Daoy (cell line): ENCODE measurements around the gene CA5B. TPM values are rescaled to one million over a fixed set of nuclear protein-coding genes. Genes with fewer than 3 reads are reported as not detected.
"Not testable (repeated sequence)": the region's sequence is repeated elsewhere in the genome, so short reads cannot be mapped to it uniquely, and the experiment has no call there.

ENCODE experiments used
- DNase-seq: peaks from one replicate; pipeline ENCODE4 v3.0.0-alpha.2; 2015; ENCODE audit warnings: low read depth
- total RNA-seq: library from RNA; depleted of rRNA; stranded (reverse); fragments of >200 nt; shearing (Covaris generic); gene quantifications from 2 replicates; pipeline ENCODE4 v1.2.3, GENCODE V29; 2014

CA5B gene
- total RNA-seq, 1 experiment from 2014 or later, result 1.0 TPM

GRCh38 chrX:15748841-15749240, 10.8 kb downstream of the CA5B start:
- no peak for DNase-seq

GRCh38 chrX:15749642-15750610, 11.9 kb downstream of the CA5B start:
- peak; percentile 15 for DNase-seq

- DNase-seq, result peak; percentile 17
These were observed 12.6 kb downstream of the CA5B start for GRCh38 chrX:15750611-15751154.

GRCh38 chrX:15751155-15751819, 13.2 kb downstream of the CA5B start:
- peak; percentile 40 for DNase-seq

- no peak for DNase-seq
These were observed 17.0 kb downstream of the CA5B start for GRCh38 chrX:15755091-15755490.

- no peak for DNase-seq
These were observed 20.1 kb downstream of the CA5B start for GRCh38 chrX:15758140-15758539.

- DNase-seq, result not testable (repeated sequence)
These were observed 21.8 kb downstream of the CA5B start for GRCh38 chrX:15759886-15760285.

- peak; percentile 6 for DNase-seq
These were observed 23.6 kb downstream of the CA5B start for GRCh38 chrX:15761564-15762191.

- no peak for DNase-seq
These were observed 31.4 kb downstream of the CA5B start for GRCh38 chrX:15769300-15769954.

- no peak for DNase-seq
These were observed 44.1 kb downstream of the CA5B start for GRCh38 chrX:15781961-15782699.

- DNase-seq, result no peak
These were observed 47.2 kb downstream of the CA5B start for GRCh38 chrX:15785176-15785750.

- DNase-seq, result no peak
These were observed 48.8 kb downstream of the CA5B start for GRCh38 chrX:15786915-15787314.

GRCh38 chrX:15789979-15790768, 52.1 kb downstream of the CA5B start, which contains the start of gene ZRSR2:
ZRSR2 (plus strand) TSS chrX:15790484; CDS start chrX:15790496, 12 bp downstream.
- peak; percentile 83 for DNase-seq

GRCh38 chrX:15790769-15791290, 52.8 kb downstream of the CA5B start:
- DNase-seq, result no peak

GRCh38 chrX:15797707-15798106, 59.6 kb downstream of the CA5B start:
- DNase-seq, result no peak

GRCh38 chrX:15804563-15804962, 66.5 kb downstream of the CA5B start:
- DNase-seq, result no peak

- DNase-seq, result no peak
These were observed 70.2 kb downstream of the CA5B start for GRCh38 chrX:15808254-15808653.

GRCh38 chrX:15812192-15812938, 74.3 kb downstream of the CA5B start:
- no peak for DNase-seq

- DNase-seq, result no peak
These were observed 75.3 kb downstream of the CA5B start for GRCh38 chrX:15813416-15813815.
